Fibroblast of lung (primary cell): Measurements from ENCODE around the gene ZNF579. TPM values are rescaled to one million over a fixed set of nuclear protein-coding genes. Genes with fewer than 3 reads are reported as not detected.
A peak's percentile ranks its signal among the peaks of the same experiment; 100 is the strongest.

Source experiments
- DNase-seq, 2 donors: peaks; one replicate each; pipeline versions ENCODE4 v3.0.0 to v3.0.0-alpha.2; 2010; ENCODE audit warnings: low read depth in 2 of 2
- H2AFZ ChIP-seq: 2 replicates; pipeline ENCODE4 v1.5.1; 2012; ENCODE audit warnings: low read length, control low read depth, inconsistent platforms
- H3K27ac ChIP-seq: 2 replicates; pipeline ENCODE4 v1.5.1; 2011; ENCODE audit warnings: low read length, control low read depth; ENCODE audit not compliant: insufficient read depth
- H3K27me3 ChIP-seq: 2 replicates; pipeline ENCODE4 v1.5.1; 2011; ENCODE audit warnings: mild to moderate bottlenecking, low read length; ENCODE audit not compliant: control insufficient read depth, insufficient read depth
- H3K36me3 ChIP-seq: 2 replicates; pipeline ENCODE4 v1.5.1; 2011; ENCODE audit warnings: low read length; ENCODE audit not compliant: control insufficient read depth, insufficient read depth
- H3K4me1 ChIP-seq: 2 replicates; pipeline ENCODE4 v1.5.1; 2011; ENCODE audit warnings: low read length; ENCODE audit not compliant: control insufficient read depth, insufficient read depth; ENCODE audit errors: extremely low read depth
- H3K4me2 ChIP-seq: 2 replicates; pipeline ENCODE4 v1.5.1; 2011; ENCODE audit warnings: low read length, control low read depth; ENCODE audit not compliant: insufficient read depth; ENCODE audit errors: extremely low read depth
- H3K4me3 ChIP-seq, 4 experiments: fragments of 200-600 bp in 1 of 4; sonication (generic) in 1 of 4; replicated peaks in 1 of 4; 2 replicates each; pipeline ENCODE4 v1.5.1; 2011 to 2016; ENCODE audit warnings: low read length in 4 of 4, low read depth in 3 of 4, mild to moderate bottlenecking in 3 of 4, control low read depth in 2 of 4, inconsistent platforms in 1 of 4, mixed read lengths in 1 of 4; ENCODE audit not compliant: insufficient read depth in 1 of 4; ENCODE audit errors: control extremely low read depth in 1 of 4
- H3K79me2 ChIP-seq: 2 replicates; pipeline ENCODE4 v1.5.1; 2012; ENCODE audit warnings: mild to moderate bottlenecking, low read length, inconsistent platforms; ENCODE audit not compliant: control insufficient read depth, insufficient read depth
- H3K9ac ChIP-seq: 2 replicates; pipeline ENCODE4 v1.5.1; 2011; ENCODE audit warnings: mild to moderate bottlenecking, low read length, control low read depth; ENCODE audit not compliant: insufficient read depth
- H3K9me3 ChIP-seq: 2 replicates; pipeline ENCODE4 v1.5.1; 2012; ENCODE audit warnings: low read depth, low read length; ENCODE audit not compliant: control insufficient read depth, insufficient read depth
- H4K20me1 ChIP-seq: 2 replicates; pipeline ENCODE4 v1.5.1; 2011; ENCODE audit warnings: low read length; ENCODE audit not compliant: control insufficient read depth, insufficient read depth; ENCODE audit errors: extremely low read depth
- CTCF ChIP-seq, 2 donors: IDR thresholded peaks in 1 of 2; conservative IDR thresholded peaks in 1 of 2; 1 replicate in 1 of 2; 2 replicates in 1 of 2; pipeline ENCODE4 v1.5.1; 2011 to 2012; ENCODE audit warnings: low read length in 2 of 2, control low read depth in 1 of 2, inconsistent platforms in 1 of 2, low read depth in 1 of 2, mild to moderate bottlenecking in 1 of 2
- EZH2 ChIP-seq: IDR thresholded peaks from 2 replicates; pipeline ENCODE4 v1.5.1; 2012; ENCODE audit warnings: low read length, control low read depth, mild to moderate bottlenecking; ENCODE audit errors: missing control alignments
- polyA plus RNA-seq, 2 donors: library from polyadenylated mRNA; depleted of rRNA in 1 of 2; stranded (reverse) in 1 of 2; unstranded in 1 of 2; fragments of >200 nt; gene quantifications; 2 replicates each; pipeline ENCODE4 v1.2.1, GENCODE V29; 2011 to 2012; ENCODE audit warnings: missing spikeins in 1 of 2
- total RNA-seq: library from RNA; depleted of rRNA; stranded (reverse); fragments of >200 nt; gene quantifications from 2 replicates; pipeline ENCODE4 v1.2.1, GENCODE V29; 2014

ZNF579 gene
- total and polyA plus RNA-seq, 2 donors (not counting 1 experiment from before 2014, with no cell fraction given): 4.2 to 5.4 TPM

GRCh38 chr19:55606817-55607216 is 26.2 kb upstream of the ZNF579 start:
- peaks cover 2% of the 10 kb centered on the region for H3K36me3 ChIP-seq
- H3K4me3 ChIP-seq: peak overlapping the region; percentile 90 to 95 (median 93)
- no peaks in the 10 kb centered on the region for H3K9me3 ChIP-seq
- peaks cover 6% of the 10 kb centered on the region for H3K4me1 ChIP-seq
- no peaks in the 10 kb centered on the region for H3K27me3 ChIP-seq
- H3K9ac ChIP-seq: no peak overlapping the region
- no peak overlapping the region for H2AFZ ChIP-seq
- H3K27ac ChIP-seq: peak overlapping the region; percentile 93
- H3K4me2 ChIP-seq: peak overlapping the region; percentile 100
- DNase-seq: no peak
- TF ChIP-seq CTCF (conservative IDR thresholded peaks at IDR 0.05 in 1 of 2, IDR thresholded peaks at IDR 0.05 in 1 of 2; ENCODE audit: low read depth in 1 of 2, low read length in 2 of 2): no peak
- TF ChIP-seq EZH2: no peak
- peaks cover 31% of the 10 kb centered on the region for H3K79me2 ChIP-seq
- no peaks in the 10 kb centered on the region for H4K20me1 ChIP-seq

GRCh38 chr19:55606471-55606787 is 25.8 kb upstream of the ZNF579 start:
- no peak overlapping the region for H2AFZ ChIP-seq
- no peaks in the 10 kb centered on the region for H3K9me3 ChIP-seq
- no peak for DNase-seq
- H3K4me2 ChIP-seq: peak overlapping the region; percentile 100
- H3K27me3 ChIP-seq: no peaks in the 10 kb centered on the region
- H3K4me1 ChIP-seq: peaks cover 6% of the 10 kb centered on the region
- peaks cover 31% of the 10 kb centered on the region for H3K79me2 ChIP-seq
- TF ChIP-seq EZH2: no peak
- no peak for TF ChIP-seq CTCF (conservative IDR thresholded peaks at IDR 0.05 in 1 of 2, IDR thresholded peaks at IDR 0.05 in 1 of 2; ENCODE audit: low read depth in 1 of 2, low read length in 2 of 2)
- peak overlapping the region; percentile 93 for H3K27ac ChIP-seq
- H4K20me1 ChIP-seq: no peaks in the 10 kb centered on the region
- peak overlapping the region; percentile 90 to 95 (median 93) for H3K4me3 ChIP-seq
- peak overlapping the region; percentile 89 for H3K9ac ChIP-seq
- H3K36me3 ChIP-seq: peaks cover 2% of the 10 kb centered on the region

GRCh38 chr19:55605637-55606470 is 25.2 kb upstream of the ZNF579 start, which contains the start of gene ZNF865:
ZNF865 (plus strand) TSS chr19:55605647; CDS start chr19:55613619, 7,972 bp downstream.
- peaks cover 33% of the 10 kb centered on the region for H3K79me2 ChIP-seq
- H3K27me3 ChIP-seq: no peaks in the 10 kb centered on the region
- no peak for TF ChIP-seq EZH2
- peak; percentile 75 to 88 for TF ChIP-seq CTCF (conservative IDR thresholded peaks at IDR 0.05 in 1 of 2, IDR thresholded peaks at IDR 0.05 in 1 of 2; ENCODE audit: low read depth in 1 of 2, low read length in 2 of 2)

More at GRCh38 chr19:55605637-55606470, 25.2 kb upstream of the ZNF579 start, which contains the start of gene ZNF865:
- Histone ChIP-seq H3K4me2 (peak within 1 kb of the TSS; percentile 100), H4K20me1 (no peaks in the 10 kb centered on the region), H3K36me3 (peaks cover 2% of the 10 kb centered on the region), H3K9me3 (no peaks in the 10 kb centered on the region), H3K27ac (peak within 1 kb of the TSS; percentile 93), H3K4me1 (peaks cover 10% of the 10 kb centered on the region), H3K9ac (peak within 1 kb of the TSS; percentile 89), H3K4me3 (peak within 1 kb of the TSS; percentile 90 to 95 (median 93)), H2AFZ (peak within 1 kb of the TSS; percentile 12)
- peak; percentile 84 to 87 for DNase-seq
